IMR-90 (cell line): ENCODE data around the gene EXOC3L4. TPM values are rescaled to one million over a fixed set of nuclear protein-coding genes. Genes with fewer than 3 reads are reported as not detected.
A peak's percentile ranks its signal among the peaks of the same experiment; 100 is the strongest.

Source experiments
- ATAC-seq: fragments of 200-7000 bp; cut with Tn5 transposase; 2 replicates; pipeline ENCODE4 v1.9.1; 2020; ENCODE audit warnings: low read depth, mild to moderate bottlenecking, moderate library complexity
- BruUV-seq: library from RNA; stranded (reverse); fragments of 400-500 nt; replicated peaks from 2 replicates; lab custom pipeline; 2021; lab: Mats Ljungman, UMichigan
- CTCF ChIA-PET: fragments of 300-600 bp; formaldehyde crosslinking; extraction: SDS; loops from one replicate; lab custom pipeline; 2021; ENCODE audit warnings: antibody characterized with exemption; lab: Yijun Ruan, JAX
- POLR2A ChIA-PET: fragments of 300-600 bp; sonication (Branson Sonifier 250); formaldehyde crosslinking; loops from one replicate; lab custom pipeline; 2022; ENCODE audit warnings: antibody characterized with exemption; ENCODE audit not compliant: unreplicated experiment; lab: Charles Lee
- DNase-seq: peaks from one replicate; pipeline ENCODE4 v3.0.0; 2013
- H2AFZ ChIP-seq: replicated peaks from 2 replicates; pipeline ENCODE3; 2013; ENCODE audit warnings: low read length, mild to moderate bottlenecking; ENCODE audit not compliant: poor library complexity
- H2AK5ac ChIP-seq: 2 replicates; pipeline ENCODE4 v1.6.1; 2013; ENCODE audit warnings: low read depth, low read length, inconsistent platforms
- H2AK9ac ChIP-seq: replicated peaks from 2 replicates; pipeline ENCODE3; 2013; ENCODE audit warnings: mild to moderate bottlenecking, low read depth, low read length, moderate library complexity; ENCODE audit not compliant: poor library complexity
- H2BK120ac ChIP-seq: 2 replicates; pipeline ENCODE4 v1.6.1; 2013; ENCODE audit warnings: low read depth, low read length, inconsistent platforms
- H2BK15ac ChIP-seq: 3 replicates; pipeline ENCODE4 v1.6.1; 2013; ENCODE audit warnings: low read depth, low read length, inconsistent platforms
- H2BK20ac ChIP-seq: 2 replicates; pipeline ENCODE4 v1.6.1; 2013; ENCODE audit warnings: low read depth, mild to moderate bottlenecking, inconsistent platforms, low read length, moderate library complexity
- H2BK5ac ChIP-seq: 2 replicates; pipeline ENCODE4 v1.6.1; 2013; ENCODE audit warnings: mild to moderate bottlenecking, low read depth, low read length, inconsistent platforms; ENCODE audit not compliant: poor library complexity, severe bottlenecking
- H3K14ac ChIP-seq: replicated peaks from 2 replicates; pipeline ENCODE4 v1.6.1; 2013; ENCODE audit warnings: low read depth, low read length, inconsistent platforms
- H3K18ac ChIP-seq: 2 replicates; pipeline ENCODE4 v1.6.1; 2013; ENCODE audit warnings: low read depth, low read length, control low read depth
- H3K23ac ChIP-seq: 2 replicates; pipeline ENCODE4 v1.6.1; 2013; ENCODE audit warnings: low read depth, low read length, inconsistent platforms
- H3K27ac ChIP-seq: 2 replicates; pipeline ENCODE4 v1.5.1; 2013; ENCODE audit warnings: mild to moderate bottlenecking, control low read depth, low read length; ENCODE audit not compliant: insufficient read depth
- H3K27me3 ChIP-seq: 2 replicates; pipeline ENCODE4 v1.6.1; 2013; ENCODE audit warnings: low read length; ENCODE audit not compliant: control insufficient read depth, insufficient read depth
- H3K36me3 ChIP-seq: 2 replicates; pipeline ENCODE4 v1.6.1; 2013; ENCODE audit warnings: low read length, mixed read lengths; ENCODE audit not compliant: control insufficient read depth, insufficient read depth
- H3K4ac ChIP-seq: 2 replicates; pipeline ENCODE4 v1.6.1; 2013; ENCODE audit warnings: low read depth, low read length, inconsistent platforms
- H3K4me1 ChIP-seq: 2 replicates; pipeline ENCODE4 v1.6.1; 2013; ENCODE audit warnings: low read length, mixed read lengths; ENCODE audit not compliant: control insufficient read depth, insufficient read depth
- H3K4me2 ChIP-seq: 2 replicates; pipeline ENCODE4 v1.6.1; 2013; ENCODE audit warnings: low read depth, mild to moderate bottlenecking, control low read depth, low read length, moderate library complexity
- H3K4me3 ChIP-seq: 2 replicates; pipeline ENCODE4 v1.5.1; 2013; ENCODE audit warnings: low read depth, mild to moderate bottlenecking, control low read depth, low read length, moderate library complexity; ENCODE audit not compliant: insufficient read depth
- H3K56ac ChIP-seq: 2 replicates; pipeline ENCODE4 v1.6.1; 2013; ENCODE audit warnings: low read length, inconsistent platforms; ENCODE audit not compliant: insufficient read depth; ENCODE audit errors: extremely low read depth
- H3K79me1 ChIP-seq, 2 experiments: 2 replicates each; pipeline ENCODE4 v1.6.1; 2013; ENCODE audit warnings: low read length in 2 of 2, inconsistent platforms in 1 of 2, low read depth in 1 of 2
- H3K9ac ChIP-seq: 2 replicates; pipeline ENCODE4 v1.6.1; 2013; ENCODE audit warnings: low read depth, low read length, control low read depth
- H3K9me1 ChIP-seq: 2 replicates; pipeline ENCODE4 v1.6.1; 2013; ENCODE audit warnings: low read length, inconsistent platforms; ENCODE audit not compliant: insufficient read depth
- H3K9me3 ChIP-seq: 2 replicates; pipeline ENCODE4 v1.6.1; 2013; ENCODE audit warnings: low read length; ENCODE audit not compliant: control insufficient read depth, insufficient read depth
- H4K20me1 ChIP-seq: 2 replicates; pipeline ENCODE4 v1.6.1; 2013; ENCODE audit warnings: low read length, inconsistent platforms; ENCODE audit not compliant: insufficient read depth
- H4K5ac ChIP-seq: 2 replicates; pipeline ENCODE4 v1.6.1; 2013; ENCODE audit warnings: mild to moderate bottlenecking, low read depth, low read length, control low read depth
- H4K8ac ChIP-seq, 2 experiments: 2 replicates each; pipeline ENCODE4 v1.6.1; 2013; ENCODE audit warnings: low read depth in 2 of 2, low read length in 2 of 2, control low read depth in 1 of 2, inconsistent platforms in 1 of 2
- H4K91ac ChIP-seq: 2 replicates; pipeline ENCODE4 v1.6.1; 2013; ENCODE audit warnings: low read depth, low read length, inconsistent platforms; ENCODE audit not compliant: insufficient read depth
- BHLHE40 ChIP-seq: fragments of 150-350 bp; IDR thresholded peaks from 2 replicates; pipeline ENCODE4 v1.6.1; 2016; ENCODE audit warnings: mild to moderate bottlenecking, low read depth, low read length
- FOS ChIP-seq: fragments of 150-350 bp; IDR thresholded peaks from 2 replicates; pipeline ENCODE4 v1.6.1; 2016; ENCODE audit warnings: low read depth, low read length
- MXI1 ChIP-seq: IDR thresholded peaks from 2 replicates; pipeline ENCODE4 v1.6.1; 2012; ENCODE audit warnings: low read depth, mild to moderate bottlenecking, low read length, moderate library complexity, borderline replicate concordance
- NFE2L2 ChIP-seq: fragments of 150-350 bp; IDR thresholded peaks from 2 replicates; pipeline ENCODE4 v1.6.1; 2016; ENCODE audit warnings: low read depth, mild to moderate bottlenecking, low read length
- POLR2A ChIP-seq: IDR thresholded peaks from 2 replicates; pipeline ENCODE4 v1.6.1; 2012; ENCODE audit warnings: mild to moderate bottlenecking, low read depth, low read length
- WGBS, 2 experiments: methylation state at CpG; one replicate each; pipeline versions ENCODE4 v1.1.5 to v1.1.7; 2013; ENCODE audit warnings: missing lambda C conversion rate in 2 of 2; ENCODE audit not compliant: insufficient read length in 1 of 2; ENCODE audit errors: extremely low coverage in 2 of 2; 5-methylcytosine and 5-hydroxymethylcytosine counted together
- dilution Hi-C: fragments of 300-500 bp; cut with HindIII; formaldehyde crosslinking; loops from one replicate; pipeline ENCODE4 v1.14.3; 2018; ENCODE audit warnings: low sequenced_read_pairs; ENCODE audit not compliant: unreplicated experiment
- in situ Hi-C: fragments of 300-500 bp; cut with MboI; formaldehyde crosslinking; loops from 3 replicates; pipeline ENCODE4 v1.14.3; 2019; ENCODE audit warnings: low sequenced_read_pairs, inconsistent platforms, mixed read lengths
- intact Hi-C: fragments of 100-400 bp; cut with micrococcal nuclease; formaldehyde crosslinking; loops from 2 replicates; pipeline ENCODE4 v1.10.0; 2022
- polyA plus RNA-seq, 3 experiments: library from polyadenylated mRNA; depleted of rRNA; stranded (reverse); fragments of >200 nt; gene quantifications; 2 replicates each; pipeline ENCODE4 v1.2.3, GENCODE V29; 2012; ENCODE audit warnings: low replicate concordance in 1 of 3
- total RNA-seq: library from RNA; depleted of rRNA; stranded (reverse); fragments of >200 nt; gene quantifications from 2 replicates; pipeline ENCODE4 v1.2.3, GENCODE V29; 2012
- TF ChIP-seq, protein P1 (sequence below): fragments of 150-350 bp; IDR thresholded peaks from 2 replicates; pipeline ENCODE4 v1.6.1; 2017; ENCODE audit warnings: mild to moderate bottlenecking, antibody characterized with exemption, low read length, low read depth

EXOC3L4 gene
- total and polyA plus RNA-seq, 2 of the 4 experiments (the other 2 are of a cell fraction) = not detected

DNA sequence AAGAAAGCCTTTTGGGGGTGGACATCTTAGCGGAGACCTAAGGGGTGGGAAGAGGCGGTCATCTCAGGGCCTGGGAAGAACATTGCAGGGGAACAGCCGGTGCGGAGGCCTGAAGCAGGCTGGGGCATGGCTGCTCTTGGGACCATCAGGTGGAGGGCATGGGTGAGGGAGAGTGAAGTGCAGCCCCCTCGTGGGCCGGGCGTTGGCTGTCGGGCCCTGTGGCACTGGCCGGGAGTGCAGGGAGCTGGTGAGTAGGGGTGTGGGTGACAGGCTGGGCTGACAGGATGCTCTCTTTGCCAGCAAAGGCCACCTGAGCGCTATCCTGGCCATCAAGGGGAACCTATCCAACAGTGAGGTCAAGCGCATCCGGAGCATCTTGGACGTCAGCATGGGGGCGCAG is 40.4 kb downstream of the EXOC3L4 start (continued):
- TF ChIP-seq, protein P1, sequence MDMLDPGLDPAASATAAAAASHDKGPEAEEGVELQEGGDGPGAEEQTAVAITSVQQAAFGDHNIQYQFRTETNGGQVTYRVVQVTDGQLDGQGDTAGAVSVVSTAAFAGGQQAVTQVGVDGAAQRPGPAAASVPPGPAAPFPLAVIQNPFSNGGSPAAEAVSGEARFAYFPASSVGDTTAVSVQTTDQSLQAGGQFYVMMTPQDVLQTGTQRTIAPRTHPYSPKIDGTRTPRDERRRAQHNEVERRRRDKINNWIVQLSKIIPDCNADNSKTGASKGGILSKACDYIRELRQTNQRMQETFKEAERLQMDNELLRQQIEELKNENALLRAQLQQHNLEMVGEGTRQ = no peak

- H3K56ac ChIP-seq = no peak overlapping the region
- WGBS, 2 experiments = 78% methylated on average over 14 of the region's 26 CpGs; no CpG with 5 or more reads in 1 of the 2 experiments
- dilution Hi-C loops = no loop called here
- H2AK9ac ChIP-seq = no peak overlapping the region
- H3K9me3 ChIP-seq = no peaks in the 10 kb centered on the region
- in situ Hi-C loops = no loop called here
- H2BK20ac ChIP-seq = no peak overlapping the region
- H3K9ac ChIP-seq = no peak overlapping the region
- H2BK120ac ChIP-seq = no peak overlapping the region
- no peak overlapping the region for H3K4me3 ChIP-seq
- no peak overlapping the region for H3K4me2 ChIP-seq
- H3K27me3 ChIP-seq = no peaks in the 10 kb centered on the region
- no peak overlapping the region for H3K18ac ChIP-seq
- H4K91ac ChIP-seq = no peak overlapping the region
- H3K79me1 ChIP-seq = no peaks in the 10 kb centered on the region
- no peak overlapping the region for H4K8ac ChIP-seq
- intact Hi-C loops = no loop called here
- no peaks in the 10 kb centered on the region for H3K36me3 ChIP-seq
- H2AFZ ChIP-seq = peak overlapping the region; percentile 27
- H3K27ac ChIP-seq = no peak overlapping the region
- ATAC-seq (no peak), DNase-seq (no peak)
- no peak overlapping the region for H3K14ac ChIP-seq
- no TSS peak for BruUV-seq
- peaks cover 3% of the 10 kb centered on the region; the same call in 1 of the 2 replicates for H4K20me1 ChIP-seq
- H3K23ac ChIP-seq = no peak overlapping the region
- H2AK5ac ChIP-seq = no peak overlapping the region; the same call in 1 of the 2 replicates
- peaks cover 13% of the 10 kb centered on the region for H3K9me1 ChIP-seq
- no peak overlapping the region for H4K5ac ChIP-seq
- no peak overlapping the region for H2BK15ac ChIP-seq
- H2BK5ac ChIP-seq = no peak overlapping the region
- POLR2A ChIA-PET = no interaction called here
- TF ChIP-seq POLR2A = no peak
- TF ChIP-seq BHLHE40 = no peak
- no peak for TF ChIP-seq MXI1
- no peak for TF ChIP-seq NFE2L2
- TF ChIP-seq, protein P1 = no peak
- no peak for TF ChIP-seq FOS
- H3K4ac ChIP-seq = no peak overlapping the region; the same call in 1 of the 2 replicates
- peaks cover 17% of the 10 kb centered on the region for H3K4me1 ChIP-seq
- CTCF ChIA-PET = no interaction called here
Measured at GRCh38 chr14:103135333-103136260, 41.1 kb downstream of the EXOC3L4 start.
